GM12873 (cell line): Measurements from ENCODE around the gene CNTN2.

Source experiments
- TF ChIP-seq, protein P1 (sequence below): IDR thresholded peaks from 2 replicates; pipeline ENCODE4 v1.5.1; 2012; ENCODE audit warnings: low read depth, mild to moderate bottlenecking, moderate library complexity, low read length, control low read depth; ENCODE audit not compliant: insufficient read depth; ENCODE audit errors: missing control alignments

The CNTN2 gene

DNA sequence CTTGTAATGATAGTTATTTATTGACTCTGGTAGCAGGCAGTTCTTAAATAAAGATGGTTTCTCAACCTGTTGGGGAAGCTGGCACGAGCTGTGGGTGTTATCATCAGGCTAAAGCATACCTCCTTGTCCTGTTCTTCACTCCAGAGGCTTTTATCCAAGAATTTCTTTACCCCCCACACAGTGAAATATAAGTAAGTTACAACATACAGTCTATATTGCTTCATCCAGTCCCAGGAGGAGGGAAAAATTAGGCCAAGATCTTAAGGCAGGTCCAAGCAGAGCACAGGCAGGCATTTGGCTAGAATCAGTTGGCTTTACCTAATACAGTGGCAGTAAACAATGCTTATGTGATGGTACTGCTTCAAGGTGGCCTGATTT, 34.9 kb downstream of the CNTN2 start:
- TF ChIP-seq, protein P1, sequence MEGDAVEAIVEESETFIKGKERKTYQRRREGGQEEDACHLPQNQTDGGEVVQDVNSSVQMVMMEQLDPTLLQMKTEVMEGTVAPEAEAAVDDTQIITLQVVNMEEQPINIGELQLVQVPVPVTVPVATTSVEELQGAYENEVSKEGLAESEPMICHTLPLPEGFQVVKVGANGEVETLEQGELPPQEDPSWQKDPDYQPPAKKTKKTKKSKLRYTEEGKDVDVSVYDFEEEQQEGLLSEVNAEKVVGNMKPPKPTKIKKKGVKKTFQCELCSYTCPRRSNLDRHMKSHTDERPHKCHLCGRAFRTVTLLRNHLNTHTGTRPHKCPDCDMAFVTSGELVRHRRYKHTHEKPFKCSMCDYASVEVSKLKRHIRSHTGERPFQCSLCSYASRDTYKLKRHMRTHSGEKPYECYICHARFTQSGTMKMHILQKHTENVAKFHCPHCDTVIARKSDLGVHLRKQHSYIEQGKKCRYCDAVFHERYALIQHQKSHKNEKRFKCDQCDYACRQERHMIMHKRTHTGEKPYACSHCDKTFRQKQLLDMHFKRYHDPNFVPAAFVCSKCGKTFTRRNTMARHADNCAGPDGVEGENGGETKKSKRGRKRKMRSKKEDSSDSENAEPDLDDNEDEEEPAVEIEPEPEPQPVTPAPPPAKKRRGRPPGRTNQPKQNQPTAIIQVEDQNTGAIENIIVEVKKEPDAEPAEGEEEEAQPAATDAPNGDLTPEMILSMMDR = no peak

DNA sequence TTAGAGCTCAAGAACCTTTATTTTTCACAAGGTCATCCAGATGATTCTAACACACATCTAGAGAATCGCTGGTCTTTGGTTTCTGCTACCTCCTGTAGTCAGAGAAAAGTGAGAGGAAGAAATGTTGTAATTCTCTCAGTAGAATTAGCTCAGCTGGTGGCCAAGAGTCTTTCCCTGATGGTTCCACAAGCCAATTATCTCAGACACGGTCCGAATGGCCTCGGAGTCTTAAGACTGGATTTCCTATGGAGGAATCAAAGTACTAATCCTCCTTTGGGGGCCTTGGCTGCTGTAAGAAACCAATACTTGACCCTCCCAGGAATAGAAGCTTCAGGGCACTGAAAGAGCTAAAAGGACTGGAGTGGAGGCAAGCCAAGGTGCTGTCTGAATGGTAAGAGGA, 39.4 kb downstream of the CNTN2 start:
- TF ChIP-seq, protein P1 = no peak

DNA sequence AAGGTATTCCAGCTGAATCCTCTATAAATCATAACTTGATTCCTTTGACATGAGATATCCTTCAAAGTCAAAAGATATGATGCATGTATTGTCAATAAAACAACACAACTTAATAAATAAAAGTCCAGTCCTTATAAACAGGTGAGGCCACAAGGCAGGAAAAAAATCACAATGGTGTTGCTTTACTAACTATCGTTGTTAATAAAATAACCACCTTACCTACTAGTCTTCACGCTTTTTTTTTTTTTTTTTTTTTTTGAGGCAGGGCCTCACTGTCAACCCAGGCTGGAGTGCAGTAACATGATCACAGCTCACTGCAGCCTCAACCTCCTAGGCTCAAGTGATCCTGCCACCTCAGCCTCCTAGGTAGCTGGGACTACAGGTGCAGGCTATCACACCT, 41.3 kb downstream of the CNTN2 start, which contains the start of gene TMEM81:
TMEM81 (minus strand) TSS at position 101 of the 400 bp plus-strand sequence. CDS start 140 bp downstream, outside the sequence.
- TF ChIP-seq, protein P1 = no peak

DNA sequence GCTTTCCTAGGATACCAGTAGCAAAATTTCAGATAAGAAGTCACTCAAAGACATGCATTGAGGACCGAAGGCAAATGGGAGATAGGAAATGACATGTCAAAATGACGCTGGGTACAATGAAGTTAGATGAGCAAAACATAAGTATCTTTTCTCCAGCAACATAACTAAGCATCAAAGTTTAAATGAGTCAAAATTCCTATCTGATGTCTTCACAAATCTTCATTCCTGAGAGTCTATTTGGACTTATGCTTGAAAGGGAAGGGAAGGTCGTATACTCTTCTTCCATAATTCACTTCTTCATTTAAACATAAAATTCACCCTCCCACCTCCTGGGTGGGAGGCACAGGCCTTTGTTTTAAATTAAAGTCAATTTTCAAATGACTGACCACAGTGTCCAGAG, 45.3 kb downstream of the CNTN2 start:
- TF ChIP-seq, protein P1 = no peak

DNA sequence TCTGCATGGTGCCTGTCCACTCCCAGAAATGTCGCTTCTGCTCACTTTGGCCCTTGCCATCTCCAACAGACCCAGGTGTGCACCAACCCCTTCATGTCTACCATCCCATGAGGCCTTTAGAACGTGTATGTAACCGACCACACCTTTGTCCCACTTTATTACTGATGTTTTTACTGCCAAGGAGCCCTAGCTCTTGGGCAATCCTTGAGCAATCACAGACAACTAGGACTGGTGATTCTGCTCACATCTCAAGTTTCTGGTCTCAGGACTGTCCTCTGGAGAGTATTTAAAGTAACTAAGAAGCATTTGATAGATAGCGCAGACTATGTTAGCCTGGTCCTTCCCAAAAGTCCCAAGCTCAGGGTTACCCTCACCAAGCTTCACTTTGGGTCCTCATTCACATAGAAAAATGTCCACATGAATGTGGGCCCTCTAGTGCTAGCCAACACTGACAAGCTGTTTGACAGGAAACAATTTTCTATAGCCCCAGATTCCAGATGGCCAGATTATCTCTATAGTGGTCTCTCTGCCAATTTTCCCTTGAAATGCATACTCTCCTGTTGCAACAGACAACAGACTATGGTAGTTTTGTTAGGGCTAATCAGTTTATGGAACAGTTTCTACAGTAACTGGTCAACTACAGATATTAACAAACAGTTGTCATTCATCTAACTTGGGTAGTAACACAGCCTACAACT, 48.2 kb downstream of the CNTN2 start:
- TF ChIP-seq, protein P1 = no peak

GRCh38 chr1:205095422-205095821, 52.4 kb downstream of the CNTN2 start:
- TF ChIP-seq, protein P1 = no peak

GRCh38 chr1:205098242-205098641, 55.2 kb downstream of the CNTN2 start:
- TF ChIP-seq, protein P1 = no peak
